Activated gamma-delta T cell (primary cell): ENCODE data around the gene ABCC11.
A peak's percentile ranks its signal among the peaks of the same experiment; 100 is the strongest.
"Not testable (repeated sequence)": the region's sequence is repeated elsewhere in the genome, so short reads cannot be mapped to it uniquely, and the experiment has no call there.

Experiments
- DNase-seq: peaks from one replicate; lab custom pipeline; 2025; lab: John Stamatoyannopoulos, UW

The ABCC11 gene

GRCh38 chr16:48250520-48251278 lies 3.4 kb upstream of the ABCC11 start:
- no peak for DNase-seq

- DNase-seq, result no peak
Measured at GRCh38 chr16:48246066-48246465, 1.3 kb downstream of the ABCC11 start.

- no peak for DNase-seq
Measured at GRCh38 chr16:48244863-48245195, 2.5 kb downstream of the ABCC11 start.

GRCh38 chr16:48244080-48244862 lies 3.1 kb downstream of the ABCC11 start, which contains the start of gene LONP2:
Gene LONP2, plus strand, starts transcription at chr16:48244300. Its CDS starts 89 bp downstream, at chr16:48244389.
- peak; percentile 81 for DNase-seq

- DNase-seq, result not testable (repeated sequence)
Measured at GRCh38 chr16:48240147-48240546, 7.2 kb downstream of the ABCC11 start.

GRCh38 chr16:48236286-48236685 lies 11.1 kb downstream of the ABCC11 start:
- no peak for DNase-seq

GRCh38 chr16:48235556-48236136 lies 11.7 kb downstream of the ABCC11 start:
- DNase-seq, result no peak

- no peak for DNase-seq
Measured at GRCh38 chr16:48235058-48235555, 12.2 kb downstream of the ABCC11 start.

GRCh38 chr16:48234630-48235029 lies 12.7 kb downstream of the ABCC11 start:
- no peak for DNase-seq

- no peak for DNase-seq
Measured at GRCh38 chr16:48232493-48233040, 14.8 kb downstream of the ABCC11 start.

GRCh38 chr16:48231727-48232492 lies 15.4 kb downstream of the ABCC11 start:
- DNase-seq, result no peak

- no peak for DNase-seq
Measured at GRCh38 chr16:48225456-48225855, 21.9 kb downstream of the ABCC11 start.

- DNase-seq, result no peak
Measured at GRCh38 chr16:48223490-48223889, 23.8 kb downstream of the ABCC11 start.

GRCh38 chr16:48220891-48221290 lies 26.4 kb downstream of the ABCC11 start:
- DNase-seq, result no peak

- no peak for DNase-seq
Measured at GRCh38 chr16:48218473-48218872, 28.9 kb downstream of the ABCC11 start.

- no peak for DNase-seq
Measured at GRCh38 chr16:48217708-48218107, 29.6 kb downstream of the ABCC11 start.

- DNase-seq, result no peak
Measured at GRCh38 chr16:48215738-48216137, 31.6 kb downstream of the ABCC11 start.

GRCh38 chr16:48212033-48212432 lies 35.3 kb downstream of the ABCC11 start:
- DNase-seq, result no peak

- no peak for DNase-seq
Measured at GRCh38 chr16:48210747-48211146, 36.6 kb downstream of the ABCC11 start.

GRCh38 chr16:48206594-48207242 lies 40.6 kb downstream of the ABCC11 start:
- DNase-seq, result no peak

- no peak for DNase-seq
Measured at GRCh38 chr16:48204825-48205151, 42.6 kb downstream of the ABCC11 start.
